GM12878 (cell line): ENCODE measurements around the gene SPDL1. TPM values are rescaled to one million over a fixed set of nuclear protein-coding genes. Genes with fewer than 3 reads are reported as not detected.
A peak's percentile ranks its signal among the peaks of the same experiment; 100 is the strongest.

ENCODE experiments used
- ATF3 ChIP-seq: IDR thresholded peaks from 2 replicates; pipeline ENCODE4 v1.6.1; 2011; ENCODE audit warnings: low read depth, mild to moderate bottlenecking, low read length, moderate library complexity, borderline replicate concordance; ENCODE audit errors: extremely low read depth
- BMI1 ChIP-seq: fragments of 450-650 bp; IDR thresholded peaks from 2 replicates; pipeline ENCODE4 v1.6.1; 2016; ENCODE audit warnings: mild to moderate bottlenecking, moderate library complexity, borderline replicate concordance
- ELK1 ChIP-seq: IDR thresholded peaks from 2 replicates; pipeline ENCODE4 v1.6.1; 2012; ENCODE audit warnings: low read depth, low read length, improper control_type of control experiment
- ETV6 ChIP-seq, 2 experiments: fragments of 450-650 bp in 1 of 2; IDR thresholded peaks in 1 of 2; conservative IDR thresholded peaks in 1 of 2; 2 replicates each; pipeline ENCODE4 v1.6.1; 2014; ENCODE audit warnings: antibody characterized with exemption in 1 of 2, borderline replicate concordance in 1 of 2, low read depth in 1 of 2, mild to moderate bottlenecking in 1 of 2, moderate library complexity in 1 of 2
- FOXK2 ChIP-seq: fragments of 450-650 bp; IDR thresholded peaks from 2 replicates; pipeline ENCODE4 v1.6.1; 2017; ENCODE audit warnings: mild to moderate bottlenecking, moderate library complexity
- FOXM1 ChIP-seq: IDR thresholded peaks from 2 replicates; pipeline ENCODE4 v1.6.1; 2012; ENCODE audit warnings: low read depth, mild to moderate bottlenecking, inconsistent platforms, low read length, moderate library complexity
- GABPA ChIP-seq: IDR thresholded peaks from 2 replicates; pipeline ENCODE4 v1.6.1; 2014; ENCODE audit warnings: antibody characterized with exemption, low read depth, mild to moderate bottlenecking, inconsistent platforms
- IKZF2 ChIP-seq, 2 experiments: fragments of 450-650 bp; IDR thresholded peaks; 2 replicates each; pipeline ENCODE4 v1.6.1; 2017; ENCODE audit warnings: mild to moderate bottlenecking in 2 of 2, moderate library complexity in 2 of 2
- JUNB ChIP-seq: IDR thresholded peaks from 2 replicates; pipeline ENCODE4 v1.6.1; 2016; ENCODE audit warnings: antibody characterized with exemption, mild to moderate bottlenecking
- KDM1A ChIP-seq: fragments of 200-600 bp; sonication (generic); IDR thresholded peaks from 2 replicates; pipeline ENCODE4 v1.6.1; 2016; ENCODE audit warnings: borderline replicate concordance
- MTA2 ChIP-seq: fragments of 450-650 bp; IDR thresholded peaks from 2 replicates; pipeline ENCODE4 v1.6.1; 2016; ENCODE audit warnings: low read depth, mild to moderate bottlenecking, moderate library complexity
- MTA3 ChIP-seq: IDR thresholded peaks from 2 replicates; pipeline ENCODE4 v1.6.1; 2012; ENCODE audit warnings: low read length, inconsistent platforms, borderline replicate concordance
- NRF1 ChIP-seq: conservative IDR thresholded peaks from 2 replicates; pipeline ENCODE4 v1.6.1; 2011; ENCODE audit warnings: mild to moderate bottlenecking, low read depth, low read length, improper control_type of control experiment
- PAX5 ChIP-seq: IDR thresholded peaks from 2 replicates; pipeline ENCODE4 v1.6.1; 2011; ENCODE audit warnings: low read depth, low read length, borderline replicate concordance
- RAD21 ChIP-seq: IDR thresholded peaks from 2 replicates; pipeline ENCODE4 v1.6.1; 2011; ENCODE audit warnings: mild to moderate bottlenecking, low read depth, low read length, moderate library complexity; ENCODE audit not compliant: insufficient read depth
- RB1 ChIP-seq: fragments of 450-650 bp; formaldehyde crosslinking; IDR thresholded peaks from 2 replicates; pipeline ENCODE4 v1.6.1; 2017; ENCODE audit warnings: mild to moderate bottlenecking, borderline replicate concordance
- RBBP5 ChIP-seq: fragments of 200-600 bp; sonication (generic); conservative IDR thresholded peaks from 2 replicates; pipeline ENCODE4 v1.6.1; 2016
- RFX5 ChIP-seq: IDR thresholded peaks from 2 replicates; pipeline ENCODE4 v1.6.1; 2011; ENCODE audit warnings: low read depth, low read length, improper control_type of control experiment
- RUNX3 ChIP-seq: IDR thresholded peaks from 2 replicates; pipeline ENCODE4 v1.6.1; 2012; ENCODE audit warnings: low read length, inconsistent platforms
- SIX5 ChIP-seq: IDR thresholded peaks from 2 replicates; pipeline ENCODE4 v1.6.1; 2011; ENCODE audit warnings: mild to moderate bottlenecking, low read depth, low read length, moderate library complexity; ENCODE audit not compliant: severe bottlenecking
- SMAD1 ChIP-seq: fragments of 450-650 bp; IDR thresholded peaks from 2 replicates; pipeline ENCODE4 v1.6.1; 2018; ENCODE audit warnings: mild to moderate bottlenecking, low read depth; ENCODE audit not compliant: partially characterized antibody
- SREBF2 ChIP-seq: IDR thresholded peaks from 2 replicates; pipeline ENCODE4 v1.6.1; 2012; ENCODE audit warnings: mild to moderate bottlenecking, low read length
- SUZ12 ChIP-seq: fragments of 200-600 bp; sonication (generic); IDR thresholded peaks from one replicate; pipeline ENCODE4 v1.6.1; 2018; ENCODE audit warnings: antibody characterized with exemption, mild to moderate bottlenecking; ENCODE audit not compliant: unreplicated experiment
- TCF12 ChIP-seq: IDR thresholded peaks from 2 replicates; pipeline ENCODE4 v1.6.1; 2011; ENCODE audit warnings: low read depth, mild to moderate bottlenecking, low read length
- ZNF207 ChIP-seq: fragments of 450-650 bp; IDR thresholded peaks from 2 replicates; pipeline ENCODE4 v1.6.1; 2014; ENCODE audit warnings: antibody characterized with exemption, mild to moderate bottlenecking, borderline replicate concordance
- ZNF592 ChIP-seq: fragments of 450-650 bp; IDR thresholded peaks from 2 replicates; pipeline ENCODE4 v1.6.1; 2017; ENCODE audit warnings: mild to moderate bottlenecking, moderate library complexity
- polyA plus RNA-seq, 11 experiments: library from polyadenylated mRNA; depleted of rRNA in 4 of 11; unstranded in 6 of 11; stranded (reverse) in 5 of 11; fragments of >200 nt; fragmentation: Nextera tagmentation in 4 of 11; fragmentation: Illumina TruSeq in 1 of 11; extraction: Ambion mirVana in 4 of 11; extraction: Trizol in 1 of 11; gene quantifications; 1 replicate in 1 of 11; 2 replicates in 10 of 11; pipeline versions ENCODE4 v1.2.1 to v1.2.3, GENCODE V29; 2011 to 2016; ENCODE audit warnings: inconsistent platforms in 2 of 11, missing spikeins in 2 of 11, low read depth in 1 of 11
- total RNA-seq, 4 experiments: library from RNA; depleted of rRNA in 3 of 4; stranded (reverse); fragments of >200 nt in 3 of 4; fragmentation: Illumina TruSeq in 1 of 4; extraction: Trizol in 1 of 4; gene quantifications; 2 replicates each; pipeline versions ENCODE4 v1.2.1 to v1.2.3, GENCODE V29; 2013 to 2021

SPDL1 gene
- total and polyA plus RNA-seq, 10 of the 15 experiments (the other 5 are each of a cell fraction or from before 2014, with no cell fraction given) = 34.2 to 69.9 (median 46.0) TPM

- TF ChIP-seq ELK1 (no peak), GABPA (peak; percentile 56; the same call in 1 of the 2 replicates), KDM1A (no peak), RFX5 (no peak), RUNX3 (peak; percentile 85), JUNB (peak; percentile 68), MTA3 (no peak; the same call in 1 of the 2 replicates), ETV6 (conservative IDR thresholded peaks at IDR 0.05 in 1 of 2, IDR thresholded peaks at IDR 0.05 in 1 of 2; ENCODE audit: borderline replicate concordance in 1 of 2, low read depth in 1 of 2) (peak in 1 of 2 experiments; percentile 60; a peak in 1 of 4 replicates), MTA2 (peak; percentile 59; the same call in 1 of the 2 replicates), SUZ12 (no peak), ZNF592 (no peak; the same call in 1 of the 2 replicates), RB1 (no peak), TCF12 (no peak), SIX5 (no peak), ATF3 (no peak), IKZF2 (IDR thresholded peaks at IDR 0.05) (peak; percentile 76 to 77), FOXM1 (peak; percentile 57; the same call in 1 of the 2 replicates), BMI1 (no peak), ZNF207 (no peak), RAD21 (0 out of 2 replicates have a peak, but pooled peaks have one; percentile 3), SREBF2 (no peak), NRF1 (no peak), SMAD1 (no peak), FOXK2 (no peak), RBBP5 (no peak), PAX5 (no peak)
Measured at GRCh38 chr5:169650701-169651331, 67.2 kb downstream of the SPDL1 start (continued).
